ENCODE data around the gene ZBTB5. TPM values are rescaled to one million over a fixed set of nuclear protein-coding genes. Genes with fewer than 3 reads are reported as not detected.

The ZBTB5 gene
- total RNA-seq, 1 experiment from 2014 or later = 9.1 TPM

DNA sequence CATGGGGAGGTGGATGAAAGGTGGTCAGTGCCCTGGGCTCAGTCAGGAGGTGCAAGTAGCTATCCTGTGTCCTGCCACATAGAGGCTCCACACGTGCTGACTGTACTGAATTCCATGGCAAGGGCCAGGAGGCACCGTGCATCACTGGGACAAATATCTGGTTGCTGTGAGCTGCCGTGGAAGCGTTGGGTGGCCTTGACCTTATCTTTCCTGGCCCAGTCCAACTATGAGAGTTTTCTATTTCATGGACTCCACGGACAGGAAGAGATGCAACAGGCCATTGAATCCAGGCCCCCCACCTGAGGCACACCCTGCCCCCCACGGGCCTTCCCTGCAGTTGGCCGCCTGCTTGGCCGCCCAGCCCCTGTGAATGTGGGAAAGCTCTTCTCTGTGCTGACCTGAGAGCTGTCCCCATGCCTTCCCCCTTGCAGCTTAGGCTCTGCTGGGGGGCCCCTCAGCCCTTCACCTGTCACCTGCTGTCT, 41.0 kb downstream of the ZBTB5 start:
- peak overlapping the region; percentile 82 for H3K4me2 ChIP-seq (ENCODE audit: insufficient read depth, insufficient read length, low read length)
- no peak overlapping the region for H3K56ac ChIP-seq (ENCODE audit: insufficient read length, low read depth, low read length)
- H2BK15ac ChIP-seq (ENCODE audit: low read depth, low read length) = no peak overlapping the region
- H3K36me3 Mint-ChIP-seq (ENCODE audit: insufficient read depth in 1 of 3, low read depth in 3 of 3) = peaks cover 28 to 35% (median 35%) of the 10 kb centered on the region in 3 experiments
- H3K23ac ChIP-seq (ENCODE audit: insufficient read length, low read depth, low read length) = no peak overlapping the region
- no peaks in the 10 kb centered on the region for H3K9me3 ChIP-seq (ENCODE audit: control insufficient read depth, low read depth, low read length)
- peak overlapping the region; percentile 95 to 97; a peak in 4 of 5 replicates for H3K4me3 Mint-ChIP-seq
- H3K4ac ChIP-seq (ENCODE audit: low read depth, low read length) = no peak overlapping the region
- 0 out of 7 replicates have a peak overlapping the region, but pooled peaks of 1 of the 3 experiments have one; percentile 28 for H3K27ac Mint-ChIP-seq
- peaks cover 4% of the 10 kb centered on the region for H3K79me1 ChIP-seq (ENCODE audit: insufficient read depth, low read depth, low read length, poor library complexity, severe bottlenecking)
- DNase-seq = no peak
- H2BK120ac ChIP-seq (ENCODE audit: low read depth, low read length, poor library complexity, severe bottlenecking) = no peak overlapping the region
- H2BK20ac ChIP-seq (ENCODE audit: low read depth, low read length, poor library complexity, severe bottlenecking) = no peak overlapping the region
- peaks cover 10% of the 10 kb centered on the region for H3K23me2 ChIP-seq (ENCODE audit: insufficient read length, low read depth, low read length, poor library complexity, severe bottlenecking)
- H2AK5ac ChIP-seq (ENCODE audit: insufficient read length, low read length) = no peak overlapping the region
- no peak overlapping the region for H2BK5ac ChIP-seq (ENCODE audit: insufficient read length, low read length)
- H3K9ac ChIP-seq (ENCODE audit: extremely low read depth, insufficient read length, low read length) = no peak overlapping the region
- H3K18ac ChIP-seq (ENCODE audit: insufficient read length, low read depth, low read length) = no peak overlapping the region
- H4K20me1 ChIP-seq (ENCODE audit: control insufficient read depth, insufficient read depth, insufficient read length) = no peaks in the 10 kb centered on the region
- no CpG with 5 or more reads among the region's 8 CpGs for WGBS (ENCODE audit: extremely low coverage, insufficient read length, low lambda C conversion rate)
- no peak overlapping the region for H2BK12ac ChIP-seq (ENCODE audit: insufficient read length, low read depth, low read length)
- no peaks in the 10 kb centered on the region for H3K9me3 Mint-ChIP-seq
- peaks cover 4% of the 10 kb centered on the region; the same call in 1 of the 2 replicates for H3K4me1 ChIP-seq (ENCODE audit: insufficient read depth, low read length)
- no peak overlapping the region for H4K91ac ChIP-seq (ENCODE audit: insufficient read length, low read depth, low read length)
- H4K8ac ChIP-seq (replicated peaks; ENCODE audit: insufficient read length, low read depth, low read length) = no peak overlapping the region
- no peak for TF ChIP-seq CTCF (conservative IDR thresholded peaks at IDR 0.05)
- H3K27ac ChIP-seq (ENCODE audit: insufficient read length, low read depth, low read length) = no peak overlapping the region
- no peak overlapping the region for H2AFZ ChIP-seq (ENCODE audit: low read length)
- no peaks in the 10 kb centered on the region for H3K27me3 ChIP-seq (ENCODE audit: insufficient read depth, low read length)
- H3K4me1 Mint-ChIP-seq = peaks cover 17 to 19% of the 10 kb centered on the region in 2 experiments
- H3K14ac ChIP-seq (ENCODE audit: insufficient read depth, low read length) = no peak overlapping the region
- no peak overlapping the region for H3T11ph ChIP-seq (ENCODE audit: low read length)
- peaks cover 6% of the 10 kb centered on the region; the same call in 1 of the 2 replicates for H3K79me2 ChIP-seq (ENCODE audit: insufficient read depth, low read length)
- no peaks in the 10 kb centered on the region for H3K27me3 Mint-ChIP-seq (ENCODE audit: low read depth)
- H4K5ac ChIP-seq (ENCODE audit: insufficient read length, low read depth, low read length) = no peak overlapping the region

Measured in H9 (cell line).